ENCODE data around the gene SLC8A3. TPM values are rescaled to one million over a fixed set of nuclear protein-coding genes. Genes with fewer than 3 reads are reported as not detected.

The SLC8A3 gene
- total RNA-seq, 1 donor from 2014 or later: 0.24 TPM

GRCh38 chr14:70180718-70181117 is 8.0 kb downstream of the SLC8A3 start:
- peaks cover 5% of the 10 kb centered on the region for H3K27me3 Mint-ChIP-seq (ENCODE audit: insufficient read depth, low read depth)
- H4K20me1 ChIP-seq (ENCODE audit: low read depth): no peaks in the 10 kb centered on the region
- H3K27ac ChIP-seq: no peak overlapping the region
- no peak overlapping the region for H2AFZ ChIP-seq (replicated peaks)
- H3K4me3 ChIP-seq: no peak overlapping the region
- no peaks in the 10 kb centered on the region for H3K9me3 Mint-ChIP-seq
- H3K79me2 ChIP-seq (ENCODE audit: low read depth): no peaks in the 10 kb centered on the region
- TF ChIP-seq EZH2phosphoT487 (IDR thresholded peaks at IDR 0.05): no peak
- no peak for TF ChIP-seq CTCF (IDR thresholded peaks at IDR 0.05)
- TF ChIP-seq EZH2 (IDR thresholded peaks at IDR 0.05): no peak
- H3K9ac ChIP-seq: no peak overlapping the region
- DNase-seq (ENCODE audit: low spot score): no peak
- H3K36me3 Mint-ChIP-seq: no peaks in the 10 kb centered on the region
- no peak overlapping the region for H3K4me3 Mint-ChIP-seq
- no peaks in the 10 kb centered on the region for H3K9me3 ChIP-seq (ENCODE audit: low read depth)
- H3K36me3 ChIP-seq: no peaks in the 10 kb centered on the region
- no peak overlapping the region for H3K4me2 ChIP-seq
- peaks cover 32% of the 10 kb centered on the region for H3K27me3 ChIP-seq
- peaks cover 9% of the 10 kb centered on the region for H3K4me1 Mint-ChIP-seq
- peaks cover 10% of the 10 kb centered on the region for H3K4me1 ChIP-seq
- no peaks in the 10 kb centered on the region for H3F3A ChIP-seq (ENCODE audit: low read depth)
- no peak overlapping the region for H3K27ac Mint-ChIP-seq

GRCh38 chr14:70177081-70177800 is 11.5 kb downstream of the SLC8A3 start:
- Histone ChIP-seq H3K27me3 (peaks cover 8% of the 10 kb centered on the region), H3K9me3 (ENCODE audit: low read depth) (no peaks in the 10 kb centered on the region), H2AFZ (replicated peaks) (no peak overlapping the region), H4K20me1 (ENCODE audit: low read depth) (no peaks in the 10 kb centered on the region), H3K36me3 (no peaks in the 10 kb centered on the region), H3F3A (ENCODE audit: low read depth) (no peaks in the 10 kb centered on the region), H3K79me2 (ENCODE audit: low read depth) (no peaks in the 10 kb centered on the region), H3K9ac (no peak overlapping the region), H3K27ac (no peak overlapping the region), H3K4me1 (peaks cover 10% of the 10 kb centered on the region), H3K4me2 (peak overlapping the region; percentile 19), H3K4me3 (no peak overlapping the region)
- DNase-seq (ENCODE audit: low spot score): peak; percentile 54
- no peak overlapping the region for H3K4me3 Mint-ChIP-seq
- H3K27ac Mint-ChIP-seq: no peak overlapping the region
- no peaks in the 10 kb centered on the region for H3K9me3 Mint-ChIP-seq
- H3K4me1 Mint-ChIP-seq: peaks cover 7% of the 10 kb centered on the region
- no peaks in the 10 kb centered on the region for H3K36me3 Mint-ChIP-seq
- TF ChIP-seq EZH2phosphoT487 (IDR thresholded peaks at IDR 0.05): no peak
- no peak for TF ChIP-seq EZH2 (IDR thresholded peaks at IDR 0.05)
- TF ChIP-seq CTCF (IDR thresholded peaks at IDR 0.05): no peak
- H3K27me3 Mint-ChIP-seq (ENCODE audit: insufficient read depth, low read depth): peaks cover 4% of the 10 kb centered on the region

GRCh38 chr14:70173569-70173968 is 15.2 kb downstream of the SLC8A3 start:
- Mint-ChIP-seq H3K27me3 (ENCODE audit: insufficient read depth, low read depth) (peaks cover 7% of the 10 kb centered on the region), H3K27ac (no peak overlapping the region), H3K9me3 (no peaks in the 10 kb centered on the region), H3K4me3 (no peak overlapping the region), H3K36me3 (no peaks in the 10 kb centered on the region), H3K4me1 (peaks cover under 1% of the 10 kb centered on the region)
- Histone ChIP-seq H3K27me3 (no peaks in the 10 kb centered on the region), H3K9ac (no peak overlapping the region), H3K4me1 (peaks cover 5% of the 10 kb centered on the region), H3K4me2 (no peak overlapping the region), H3K36me3 (no peaks in the 10 kb centered on the region), H2AFZ (replicated peaks) (no peak overlapping the region), H4K20me1 (ENCODE audit: low read depth) (no peaks in the 10 kb centered on the region), H3K9me3 (ENCODE audit: low read depth) (no peaks in the 10 kb centered on the region), H3K4me3 (no peak overlapping the region), H3K27ac (no peak overlapping the region), H3K79me2 (ENCODE audit: low read depth) (no peaks in the 10 kb centered on the region), H3F3A (ENCODE audit: low read depth) (no peaks in the 10 kb centered on the region)
- no peak for DNase-seq (ENCODE audit: low spot score)
- TF ChIP-seq CTCF (IDR thresholded peaks at IDR 0.05) (no peak), EZH2 (IDR thresholded peaks at IDR 0.05) (no peak), EZH2phosphoT487 (IDR thresholded peaks at IDR 0.05) (no peak)

Data from neural progenitor cell (in vitro differentiated cells).